Measurements from ENCODE around the gene DHRS9. TPM values are rescaled to one million over a fixed set of nuclear protein-coding genes. Genes with fewer than 3 reads are reported as not detected.

The DHRS9 gene
- polyA plus RNA-seq, 1 donor (not counting 4 experiments of a cell fraction or from before 2014, with no cell fraction given), result 3.3 TPM

GRCh38 chr2:169038338-169038757 lies 31.0 kb upstream of the DHRS9 start:
- H3K9ac ChIP-seq (ENCODE audit: control insufficient read depth, extremely low read depth, insufficient read depth, low read length), result no peak overlapping the region
- DNase-seq (ENCODE audit: low read depth, low spot score) (peak; percentile 45), FAIRE-seq (peak; percentile 87)
- peak overlapping the region; percentile 71 for H3K27ac ChIP-seq (ENCODE audit: control insufficient read depth, insufficient read depth, low read length)
- dilution Hi-C loops (cut with MboI; ENCODE audit: extremely low pct_ligation_motif_present, low sequenced_read_pairs), result no loop called here
- peaks cover 14% of the 10 kb centered on the region for H3K4me1 ChIP-seq (ENCODE audit: control insufficient read depth, extremely low read depth, insufficient read depth, low read length)
- peaks cover 3% of the 10 kb centered on the region for H3K9me3 ChIP-seq (ENCODE audit: control insufficient read depth, low read depth, low read length)
- peak overlapping the region; percentile 73 for H3K4me2 ChIP-seq (ENCODE audit: control insufficient read depth, extremely low read depth, insufficient read depth, low read depth, low read length)
- no peaks in the 10 kb centered on the region for H4K20me1 ChIP-seq (ENCODE audit: control insufficient read depth, extremely low read depth, insufficient read depth, low read length)
- no peaks in the 10 kb centered on the region for H3K9me1 ChIP-seq (ENCODE audit: control insufficient read depth, extremely low read depth, insufficient read depth, low read length)
- no peaks in the 10 kb centered on the region for H3K36me3 ChIP-seq (ENCODE audit: control insufficient read depth in 2 of 2, extremely low read depth in 1 of 2, insufficient read depth in 2 of 2, low read length in 2 of 2)
- TF ChIP-seq CTCF (optimal IDR thresholded peaks at IDR 0.05 in 1 of 3, IDR thresholded peaks at IDR 0.05 in 1 of 3, conservative IDR thresholded peaks at IDR 0.05 in 1 of 3; ENCODE audit: extremely low read depth in 1 of 3, insufficient read depth in 2 of 3, low read length in 3 of 3) (no peak), EZH2 (IDR thresholded peaks at IDR 0.05; ENCODE audit: low read length) (no peak)
- peak overlapping the region in 2 of 3 experiments; percentile 36 to 41 for H3K4me3 ChIP-seq (ENCODE audit: control insufficient read depth in 2 of 3, extremely low read depth in 1 of 3, insufficient read depth in 2 of 3, low read depth in 1 of 3, low read length in 3 of 3)
- peak overlapping the region; percentile 86 for H2AFZ ChIP-seq (ENCODE audit: control insufficient read depth, low read length)
- no peaks in the 10 kb centered on the region for H3K27me3 ChIP-seq (ENCODE audit: control insufficient read depth, extremely low read depth, insufficient read depth, low read length)
- no peaks in the 10 kb centered on the region for H3K79me2 ChIP-seq (ENCODE audit: control insufficient read depth, insufficient read depth, low read length)

GRCh38 chr2:169039702-169040101 lies 29.7 kb upstream of the DHRS9 start:
- no peak for FAIRE-seq
- H4K20me1 ChIP-seq (ENCODE audit: control insufficient read depth, extremely low read depth, insufficient read depth, low read length), result no peaks in the 10 kb centered on the region

More at GRCh38 chr2:169039702-169040101, 29.7 kb upstream of the DHRS9 start:
- Histone ChIP-seq H3K9ac (ENCODE audit: control insufficient read depth, extremely low read depth, insufficient read depth, low read length) (no peak overlapping the region), H3K9me1 (ENCODE audit: control insufficient read depth, extremely low read depth, insufficient read depth, low read length) (no peaks in the 10 kb centered on the region), H3K4me3 (ENCODE audit: control insufficient read depth in 2 of 3, extremely low read depth in 1 of 3, insufficient read depth in 2 of 3, low read depth in 1 of 3, low read length in 3 of 3) (no peak overlapping the region), H3K4me2 (ENCODE audit: control insufficient read depth, extremely low read depth, insufficient read depth, low read depth, low read length) (no peak overlapping the region), H3K4me1 (ENCODE audit: control insufficient read depth, extremely low read depth, insufficient read depth, low read length) (peaks cover 14% of the 10 kb centered on the region), H3K79me2 (ENCODE audit: control insufficient read depth, insufficient read depth, low read length) (no peaks in the 10 kb centered on the region), H3K27me3 (ENCODE audit: control insufficient read depth, extremely low read depth, insufficient read depth, low read length) (no peaks in the 10 kb centered on the region), H3K27ac (ENCODE audit: control insufficient read depth, insufficient read depth, low read length) (no peak overlapping the region), H3K36me3 (ENCODE audit: control insufficient read depth in 2 of 2, extremely low read depth in 1 of 2, insufficient read depth in 2 of 2, low read length in 2 of 2) (no peaks in the 10 kb centered on the region), H3K9me3 (ENCODE audit: control insufficient read depth, low read depth, low read length) (peaks cover 3% of the 10 kb centered on the region), H2AFZ (ENCODE audit: control insufficient read depth, low read length) (no peak overlapping the region)
- dilution Hi-C loops (cut with MboI; ENCODE audit: extremely low pct_ligation_motif_present, low sequenced_read_pairs), result no loop called here
- DNase-seq (ENCODE audit: low read depth, low spot score), result no peak
- no peak for TF ChIP-seq EZH2 (IDR thresholded peaks at IDR 0.05; ENCODE audit: low read length)
- TF ChIP-seq CTCF (optimal IDR thresholded peaks at IDR 0.05 in 1 of 3, IDR thresholded peaks at IDR 0.05 in 1 of 3, conservative IDR thresholded peaks at IDR 0.05 in 1 of 3; ENCODE audit: extremely low read depth in 1 of 3, insufficient read depth in 2 of 3, low read length in 3 of 3), result no peak
